B cell (primary cell): Measurements from ENCODE around the gene LMO7. TPM values are rescaled to one million over a fixed set of nuclear protein-coding genes. Genes with fewer than 3 reads are reported as not detected.

Source experiments
- ATAC-seq: fragments of 200-7000 bp; cut with Tn5 transposase; one replicate; pipeline ENCODE4 v1.10.0; 2021; ENCODE audit warnings: low read depth, mild to moderate bottlenecking, moderate number of reproducible peaks, moderate library complexity
- CTCF ChIA-PET: fragments of 350-600 bp; sonication (Branson Sonifier 250); formaldehyde crosslinking; loops from one replicate; lab custom pipeline; 2021; ENCODE audit warnings: antibody characterized with exemption, inconsistent platforms; lab: Charles Lee
- POLR2A ChIA-PET: fragments of 350-600 bp; sonication (Branson Sonifier 250); formaldehyde crosslinking; loops from one replicate; lab custom pipeline; 2021; ENCODE audit warnings: antibody characterized with exemption; lab: Charles Lee
- DNase-seq: peaks from one replicate; pipeline ENCODE4 v3.0.0; 2013
- H2AFZ ChIP-seq: 2 replicates; pipeline ENCODE4 v1.6.1; 2012; ENCODE audit warnings: mild to moderate bottlenecking, low read depth, low read length; ENCODE audit not compliant: insufficient read depth, poor library complexity, severe bottlenecking
- H3K27ac ChIP-seq, 2 donors: 1 replicate in 1 of 2; 2 replicates in 1 of 2; pipeline ENCODE4 v1.5.1; 2012 to 2013; ENCODE audit warnings: low read length in 2 of 2, mild to moderate bottlenecking in 2 of 2, moderate library complexity in 1 of 2
- H3K27me3 ChIP-seq, 4 experiments: fragments of 200-600 bp in 1 of 4; sonication (generic) in 1 of 4; replicated peaks in 1 of 4; 1 replicate in 2 of 4; 2 replicates in 2 of 4; pipeline versions ENCODE4 v1.6.1 to v1.7.0; 2013 to 2016; ENCODE audit warnings: low read length in 3 of 4, mild to moderate bottlenecking in 2 of 4, mixed read lengths in 1 of 4, moderate library complexity in 1 of 4; ENCODE audit not compliant: insufficient read depth in 4 of 4, control insufficient read depth in 3 of 4; ENCODE audit errors: control extremely low read depth in 1 of 4
- H3K36me3 ChIP-seq, 2 experiments: replicated peaks in 1 of 2; 1 replicate in 1 of 2; 2 replicates in 1 of 2; pipeline versions ENCODE4 v1.6.1 to v1.7.1; 2013; ENCODE audit warnings: low read length in 1 of 2; ENCODE audit not compliant: insufficient read depth in 2 of 2, control insufficient read depth in 1 of 2; ENCODE audit errors: control extremely low read depth in 1 of 2, extremely low read depth in 1 of 2
- H3K4me1 ChIP-seq, 2 donors: fragments of 200-600 bp in 1 of 2; sonication (generic) in 1 of 2; 1 replicate in 1 of 2; 2 replicates in 1 of 2; pipeline versions ENCODE4 v1.5.1 to v1.6.1; 2013 to 2017; ENCODE audit warnings: low read length in 2 of 2; ENCODE audit not compliant: control insufficient read depth in 2 of 2, insufficient read depth in 2 of 2
- H3K4me2 ChIP-seq: replicated peaks from 2 replicates; pipeline ENCODE3; 2012; ENCODE audit warnings: mild to moderate bottlenecking, low read depth, low read length; ENCODE audit not compliant: poor library complexity, severe bottlenecking
- H3K4me3 ChIP-seq, 5 experiments: fragments of 200-600 bp in 1 of 5; sonication (generic) in 1 of 5; 1 replicate in 3 of 5; 2 replicates in 2 of 5; pipeline versions ENCODE4 v1.5.1 to v1.7.0; 2011 to 2016; ENCODE audit warnings: low read length in 4 of 5, mild to moderate bottlenecking in 4 of 5, low read depth in 2 of 5, control low read depth in 1 of 5, moderate library complexity in 1 of 5; ENCODE audit not compliant: insufficient read depth in 1 of 5; ENCODE audit errors: control extremely low read depth in 1 of 5, extremely low read depth in 1 of 5
- H3K79me2 ChIP-seq: fragments of 200-600 bp; sonication (generic); one replicate; pipeline ENCODE4 v1.6.0; 2016; ENCODE audit warnings: low read length; ENCODE audit not compliant: control insufficient read depth, insufficient read depth
- H3K9ac ChIP-seq: fragments of 200-600 bp; sonication (generic); 2 replicates; pipeline ENCODE4 v1.6.1; 2017; ENCODE audit warnings: mild to moderate bottlenecking, low read length, moderate library complexity
- H3K9me3 ChIP-seq, 3 donors: one replicate each; pipeline versions ENCODE4 v1.6.1 to v1.7.1; 2013; ENCODE audit warnings: low read length in 2 of 3; ENCODE audit not compliant: control insufficient read depth in 2 of 3, insufficient read depth in 1 of 3; ENCODE audit errors: control extremely low read depth in 1 of 3
- H4K20me1 ChIP-seq: 2 replicates; pipeline ENCODE4 v1.6.0; 2012; ENCODE audit warnings: mild to moderate bottlenecking, low read length; ENCODE audit not compliant: insufficient read depth, control insufficient read depth, poor library complexity, severe bottlenecking
- H3K27ac Mint-ChIP-seq: one replicate; pipeline ENCODE4 v1.8.0; 2021; ENCODE audit warnings: mixed read lengths
- H3K27me3 Mint-ChIP-seq: one replicate; pipeline ENCODE4 v1.8.0; 2021; ENCODE audit warnings: mixed read lengths
- H3K4me1 Mint-ChIP-seq: one replicate; pipeline ENCODE4 v1.8.0; 2021; ENCODE audit warnings: mixed read lengths
- H3K4me3 Mint-ChIP-seq: one replicate; pipeline ENCODE4 v1.8.0; 2021; ENCODE audit warnings: mixed read lengths
- H3K9me3 Mint-ChIP-seq: one replicate; pipeline ENCODE4 v1.8.0; 2022; ENCODE audit warnings: mixed read lengths; ENCODE audit not compliant: insufficient read depth
- CTCF ChIP-seq: fragments of 200-600 bp; IDR thresholded peaks from one replicate; pipeline ENCODE4 v1.8.0; 2022; ENCODE audit warnings: antibody characterized with exemption, mild to moderate bottlenecking
- EZH2 ChIP-seq: IDR thresholded peaks from 2 replicates; pipeline ENCODE4 v1.6.1; 2012; ENCODE audit warnings: borderline replicate concordance, low read depth, mild to moderate bottlenecking, moderate library complexity, low read length; ENCODE audit not compliant: insufficient read depth, poor library complexity, severe bottlenecking
- WGBS: methylation state at CpG from one replicate; pipeline ENCODE4 v1.1.5; 2013; ENCODE audit warnings: missing lambda C conversion rate; ENCODE audit not compliant: insufficient coverage; 5-methylcytosine and 5-hydroxymethylcytosine counted together
- intact Hi-C: fragments of 100-400 bp; cut with micrococcal nuclease; formaldehyde crosslinking; loops from one replicate; pipeline ENCODE4 v1.10.0; 2022
- polyA plus RNA-seq: library from polyadenylated mRNA; depleted of rRNA; stranded (reverse); fragments of >200 nt; gene quantifications from 2 replicates; pipeline ENCODE4 v1.2.3, GENCODE V29; 2012
- total RNA-seq, 2 donors: library from RNA; stranded (reverse); fragments of 120-200 nt in 1 of 2; gene quantifications; 1 replicate in 1 of 2; 2 replicates in 1 of 2; pipeline versions ENCODE4 v1.2.3 to v1.2.4, GENCODE V29; 2013 to 2022

Gene LMO7
- total and polyA plus RNA-seq, 2 donors (not counting 1 experiment from before 2014, with no cell fraction given), result 7.8 to 17.4 TPM

- Mint-ChIP-seq H3K4me1 (peaks cover 4% of the 10 kb centered on the region), H3K9me3 (no peaks in the 10 kb centered on the region), H3K27ac (no peak overlapping the region), H3K4me3 (no peak overlapping the region), H3K27me3 (peaks cover 33% of the 10 kb centered on the region)
- WGBS, result 18% methylated on average over 6 of the region's 11 CpGs
- Histone ChIP-seq H3K27ac (no peak overlapping the region), H3K4me1 (peaks cover 0 to 3% of the 10 kb centered on the region in 2 donors), H3K4me2 (no peak overlapping the region), H3K27me3 (peaks cover 0 to 5% (median 3%) of the 10 kb centered on the region in 4 experiments), H3K9me3 (peaks cover 0 to 1% (median 0%) of the 10 kb centered on the region in 3 donors), H3K36me3 (no peaks in the 10 kb centered on the region), H3K4me3 (no peak overlapping the region), H3K79me2 (no peaks in the 10 kb centered on the region), H4K20me1 (no peaks in the 10 kb centered on the region), H2AFZ (peak overlapping the region; percentile 6), H3K9ac (no peak overlapping the region)
- intact Hi-C loops, result loop anchor here (1.0 to 10.0 kb wide), 2 partner anchors 182 to 1027 kb away; no protein-coding TSS in a partner anchor
- CTCF ChIA-PET, result interaction anchor here (0.8 to 11.1 kb wide), 18 partner anchors 7 to 1104 kb away, joined by 3 to 292 read pairs (median 4); no protein-coding TSS in a partner anchor
- DNase-seq (peak; percentile 61), ATAC-seq (peak; percentile 66)
- POLR2A ChIA-PET, result interaction anchor here (0.6 kb wide), 1 partner anchor 1011 kb away, joined by 3 read pairs; no protein-coding TSS in a partner anchor
- TF ChIP-seq EZH2 (no peak), CTCF (peak; percentile 90)
Observed at GRCh38 chr13:75876142-75877050, 240.3 kb downstream of the LMO7 start.
